ENCODE data around the gene LRRC46.

Gene LRRC46, protein sequence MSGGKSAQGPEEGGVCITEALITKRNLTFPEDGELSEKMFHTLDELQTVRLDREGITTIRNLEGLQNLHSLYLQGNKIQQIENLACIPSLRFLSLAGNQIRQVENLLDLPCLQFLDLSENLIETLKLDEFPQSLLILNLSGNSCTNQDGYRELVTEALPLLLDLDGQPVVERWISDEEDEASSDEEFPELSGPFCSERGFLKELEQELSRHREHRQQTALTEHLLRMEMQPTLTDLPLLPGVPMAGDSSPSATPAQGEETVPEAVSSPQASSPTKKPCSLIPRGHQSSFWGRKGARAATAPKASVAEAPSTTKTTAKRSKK

DNA sequence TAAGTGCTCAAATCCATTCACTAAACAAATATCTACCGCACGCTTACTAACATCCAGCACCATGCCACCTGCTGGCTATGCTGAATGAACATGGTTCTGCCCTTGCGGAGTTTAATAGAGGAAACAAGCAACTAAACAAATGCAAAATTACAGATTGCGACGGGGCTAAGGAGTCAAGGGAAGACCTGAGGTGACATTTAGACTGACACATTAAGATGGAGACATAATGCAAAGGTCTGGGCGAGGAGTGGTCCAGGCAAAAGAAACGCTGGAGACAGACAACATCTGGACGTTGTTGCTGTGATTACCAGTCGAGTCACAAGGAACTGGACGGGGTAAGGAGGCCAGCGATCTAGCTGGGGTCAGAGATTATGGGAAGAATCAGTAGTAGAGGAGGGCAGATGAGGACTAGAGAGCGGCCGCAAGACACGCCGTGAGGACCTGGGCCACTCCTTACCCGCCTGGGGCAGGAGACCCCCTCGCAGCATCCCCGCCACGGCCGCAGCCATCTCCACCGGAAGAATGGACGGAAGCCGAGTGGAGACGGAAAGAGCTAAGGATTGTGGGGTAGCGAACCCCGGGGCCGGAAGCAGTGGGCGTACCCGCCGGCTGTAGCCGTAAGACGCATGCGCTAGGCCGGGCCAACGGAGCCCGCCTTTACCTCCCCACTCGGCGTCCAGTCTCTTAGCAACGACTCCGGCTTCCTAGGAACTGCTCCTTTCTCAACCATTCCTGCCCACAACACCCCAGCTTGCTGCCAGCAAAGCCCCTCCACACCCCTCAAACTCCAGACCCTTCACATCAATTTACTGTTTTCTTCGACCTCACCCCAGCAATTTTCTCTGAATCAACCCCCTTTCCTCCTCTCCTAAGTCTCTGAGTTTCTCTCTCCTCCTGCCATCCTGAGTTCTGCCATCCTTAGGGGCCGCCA lies at the start of gene LRRC46, which contains the start of gene MRPL10:
Gene LRRC46 (plus strand): TSS at position 668 of the 931 bp plus-strand sequence. CDS start 320 bp downstream, outside the sequence.
Gene MRPL10 (minus strand): TSS at position 539 of the 931 bp plus-strand sequence. CDS start 30 bp downstream, at position 509.
- peak; percentile 74 to 89 for DNase-seq (ENCODE audit: low read depth in 2 of 2)

DNA sequence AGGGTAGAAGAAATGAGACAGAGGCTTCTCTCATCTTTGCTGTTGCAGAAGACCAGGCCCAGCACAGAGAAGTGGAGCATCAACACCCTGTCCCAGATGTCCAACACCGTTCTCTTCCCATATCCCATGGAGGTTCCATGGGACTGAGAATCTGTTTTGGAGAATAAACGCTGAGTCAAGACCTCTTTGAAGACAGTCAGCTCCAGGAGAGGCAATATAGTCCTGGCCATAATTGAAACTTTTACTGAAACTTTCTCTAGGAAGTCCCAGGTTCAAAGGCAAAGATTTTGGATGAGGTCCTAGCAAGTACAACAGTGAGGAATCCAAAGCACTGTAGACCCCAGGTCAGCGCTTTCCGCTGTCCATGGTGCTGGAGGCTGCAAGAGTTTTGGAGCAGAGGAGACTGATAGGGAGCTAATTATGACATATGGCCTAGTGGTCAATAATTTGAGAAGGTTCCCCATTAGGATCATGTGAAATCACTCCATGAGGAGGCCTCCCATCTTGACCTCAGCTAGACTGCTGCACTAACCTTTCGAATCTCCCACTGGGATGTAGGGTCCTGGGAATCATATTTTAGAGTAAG lies 45.8 kb upstream of the LRRC46 start:
- no peak for DNase-seq (ENCODE audit: low read depth in 2 of 2)

DNA sequence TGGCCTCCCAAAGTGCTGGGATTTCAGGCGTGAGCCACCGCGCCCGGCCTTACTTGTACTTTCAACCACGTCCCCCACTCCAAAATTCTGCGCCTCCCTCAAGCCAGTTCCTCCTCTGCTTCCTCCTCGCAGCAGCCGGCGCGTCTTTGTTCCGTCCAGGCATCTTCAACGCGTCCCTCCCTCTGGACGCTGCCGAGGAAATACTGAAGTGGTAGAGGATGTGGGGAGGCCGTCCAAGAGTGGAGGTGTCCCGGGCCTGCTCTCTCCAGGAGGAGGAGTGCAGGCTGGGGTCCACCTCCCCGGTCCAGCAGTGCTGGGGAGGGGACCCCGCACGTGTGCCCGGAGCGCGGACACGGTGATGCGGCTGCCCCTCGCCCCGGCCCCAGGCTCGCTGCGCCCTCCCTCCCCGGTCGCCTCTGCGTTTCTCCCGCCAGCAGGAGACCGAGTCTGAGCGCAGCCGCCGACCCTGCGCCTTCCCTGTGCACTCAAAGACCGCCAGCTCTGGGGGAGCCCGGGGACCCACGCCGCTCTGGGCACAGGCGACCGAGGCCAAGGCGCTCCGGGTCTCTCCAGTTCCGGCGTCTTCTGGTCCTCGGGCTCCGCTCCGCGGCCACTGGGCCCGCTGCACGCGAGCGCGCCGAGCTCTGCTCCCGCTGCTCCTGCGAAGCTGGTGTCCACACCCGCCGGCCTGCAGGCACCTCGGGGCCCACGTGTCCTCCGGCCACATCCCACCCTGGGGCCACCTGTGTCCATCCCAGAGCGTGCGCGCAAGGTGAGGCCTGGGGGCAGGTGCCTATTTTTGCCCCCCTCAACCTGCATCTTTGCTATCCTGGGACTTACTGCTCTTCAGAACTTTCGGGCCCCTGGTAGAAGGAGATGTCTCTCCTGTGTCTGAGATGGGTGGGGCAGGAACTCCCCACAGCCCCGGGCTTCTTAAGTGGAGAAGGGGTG lies 41.6 kb upstream of the LRRC46 start:
- DNase-seq (ENCODE audit: low read depth in 2 of 2), result peak in 1 of 2 donors; percentile 24

DNA sequence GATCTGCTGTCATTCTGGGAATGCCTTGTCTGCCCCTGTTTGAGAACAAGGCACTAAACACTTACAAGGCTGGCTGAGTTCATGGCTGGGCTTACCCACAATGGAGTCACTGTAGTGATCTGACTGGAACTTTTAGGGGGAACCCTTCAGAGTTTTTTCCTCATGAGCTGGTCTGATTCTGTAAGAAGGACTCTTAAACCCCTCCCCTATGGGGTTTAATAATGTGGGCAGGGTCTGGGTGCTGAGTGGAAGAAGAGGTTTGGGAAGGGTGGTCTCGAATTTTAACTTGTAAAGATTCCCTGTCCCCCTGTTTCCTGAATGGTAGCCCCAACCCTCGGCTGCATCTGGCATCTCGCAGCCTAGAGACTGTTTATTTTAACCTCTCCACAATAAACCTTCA lies 40.4 kb upstream of the LRRC46 start:
- no peak for DNase-seq (ENCODE audit: low read depth in 2 of 2)

DNA sequence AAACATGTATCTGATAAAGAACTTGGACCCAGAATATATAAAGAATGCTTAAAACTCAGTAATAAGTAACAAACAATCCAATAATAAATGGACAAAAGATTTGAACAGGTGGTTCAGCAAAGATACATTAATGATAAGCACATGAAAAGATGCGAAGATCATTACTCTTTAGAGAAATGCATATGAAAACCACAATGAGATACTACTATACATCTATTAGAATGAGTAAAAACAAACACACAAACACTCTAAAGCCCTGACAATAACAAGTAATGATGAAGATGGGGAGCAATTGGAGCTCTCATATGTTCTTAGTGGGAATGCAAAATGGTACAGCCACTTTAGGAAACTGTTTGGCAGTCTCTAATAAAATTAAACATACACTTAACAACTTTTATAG lies 39.0 kb upstream of the LRRC46 start:
- DNase-seq (ENCODE audit: low read depth in 2 of 2), result no peak

DNA sequence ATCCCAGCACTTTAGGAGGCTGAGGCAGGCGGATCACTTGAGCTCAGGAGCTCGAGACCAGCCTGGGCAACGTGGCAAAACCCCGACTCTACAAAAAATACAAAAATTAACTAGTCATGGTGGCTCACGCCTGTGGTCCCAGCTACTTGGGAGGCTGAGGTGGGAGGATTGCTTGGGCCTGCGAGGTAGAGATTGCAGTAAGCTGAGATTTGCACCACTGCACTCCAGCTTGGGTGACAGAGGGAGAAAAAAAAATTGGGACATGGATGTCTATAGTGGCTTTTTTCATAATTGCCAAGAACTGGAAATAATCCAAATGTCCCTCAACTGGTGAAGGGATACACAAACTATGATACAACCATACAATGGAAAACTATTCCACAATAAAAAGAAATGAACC lies 38.5 kb upstream of the LRRC46 start:
- DNase-seq (ENCODE audit: low read depth in 2 of 2), result no peak

DNA sequence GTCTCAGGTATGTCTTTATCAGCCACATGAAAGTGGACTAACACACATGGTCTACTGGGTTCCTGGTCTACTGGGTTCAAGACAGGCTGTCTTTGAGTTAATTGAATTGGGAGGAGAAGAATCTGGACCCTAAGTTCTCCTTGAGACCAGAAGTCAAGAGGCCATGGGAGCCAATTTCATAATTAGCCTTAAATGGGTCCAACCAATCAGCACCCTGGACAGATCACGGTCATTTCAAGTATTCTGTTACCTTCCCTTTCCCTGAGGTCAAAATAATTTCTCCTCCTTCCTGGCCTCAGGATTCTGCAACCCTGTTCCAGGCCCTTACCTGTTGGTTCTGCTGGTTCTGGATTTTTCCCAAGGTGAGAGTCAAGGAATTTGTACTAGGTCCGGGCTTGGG lies 33.7 kb upstream of the LRRC46 start:
- no peak for DNase-seq (ENCODE audit: low read depth in 2 of 2)

DNA sequence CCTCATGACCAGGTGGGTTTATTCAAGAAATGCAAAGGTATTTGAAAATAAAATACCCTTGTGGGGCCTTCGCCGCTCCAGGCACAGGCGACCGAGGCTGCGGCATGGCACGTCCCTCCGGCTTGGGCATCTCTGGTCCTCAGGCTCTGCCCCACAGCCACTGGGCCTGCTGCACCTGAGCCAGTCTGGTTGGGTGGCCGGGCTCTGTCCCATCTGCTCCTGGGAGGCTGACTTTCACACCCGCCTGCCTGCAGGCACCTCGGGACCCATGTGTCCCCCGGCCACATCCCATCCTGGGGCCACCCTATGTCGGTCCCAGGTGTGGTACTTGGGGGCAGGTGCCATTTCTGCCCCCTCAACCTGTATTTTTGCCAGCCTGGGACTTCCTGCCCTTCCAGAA lies 30.8 kb upstream of the LRRC46 start:
- no peak for DNase-seq (ENCODE audit: low read depth in 2 of 2)

DNA sequence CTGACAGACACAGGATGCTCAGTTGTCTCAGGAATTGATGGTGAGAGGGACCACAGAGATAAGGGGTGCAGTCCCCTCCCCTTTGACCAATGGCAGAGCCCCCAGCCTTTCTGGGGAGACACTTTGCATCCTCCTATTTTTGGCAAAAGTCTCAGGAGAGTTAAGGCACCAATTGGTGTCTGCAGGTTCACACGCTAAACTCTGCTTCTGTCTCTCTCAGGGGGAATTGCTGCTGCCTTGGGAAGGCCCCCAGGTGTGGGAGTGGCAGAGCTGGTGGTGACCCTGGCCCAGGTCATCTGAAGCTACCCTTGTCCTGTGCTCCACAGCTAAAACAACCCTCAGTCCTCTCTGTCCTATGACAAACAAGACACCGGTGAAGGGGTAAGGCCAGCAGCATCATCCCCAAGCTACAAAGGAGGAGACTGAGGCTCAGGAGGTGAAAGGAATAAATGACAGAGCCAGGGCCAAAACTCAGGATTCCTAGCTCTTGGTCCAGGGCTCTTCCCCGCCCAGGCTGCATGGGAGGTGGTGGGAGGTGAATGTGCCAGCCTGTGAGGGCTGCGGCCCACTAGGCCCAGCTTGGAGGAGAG lies 30.2 kb upstream of the LRRC46 start:
- DNase-seq (ENCODE audit: low read depth in 2 of 2), result no peak

DNA sequence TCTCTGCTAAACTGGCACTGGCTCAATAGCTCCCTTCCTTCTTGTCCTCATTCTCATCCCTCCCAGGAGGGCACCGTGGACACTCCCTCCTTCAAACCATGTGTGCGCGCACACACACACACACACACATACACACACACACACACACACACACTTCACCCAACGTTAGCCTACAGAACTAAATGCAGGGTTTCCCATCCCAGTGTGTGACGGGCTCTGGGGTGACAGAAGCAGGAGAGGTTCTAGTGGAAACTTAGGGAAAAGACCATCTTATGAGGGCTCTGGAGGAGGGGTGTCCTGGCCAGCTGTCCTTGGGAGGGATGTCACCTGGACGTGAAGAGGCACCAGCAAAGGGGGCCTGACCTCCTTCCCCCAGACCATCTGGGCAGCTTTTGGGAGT lies 29.6 kb upstream of the LRRC46 start:
- DNase-seq (ENCODE audit: low read depth in 2 of 2), result no peak

DNA sequence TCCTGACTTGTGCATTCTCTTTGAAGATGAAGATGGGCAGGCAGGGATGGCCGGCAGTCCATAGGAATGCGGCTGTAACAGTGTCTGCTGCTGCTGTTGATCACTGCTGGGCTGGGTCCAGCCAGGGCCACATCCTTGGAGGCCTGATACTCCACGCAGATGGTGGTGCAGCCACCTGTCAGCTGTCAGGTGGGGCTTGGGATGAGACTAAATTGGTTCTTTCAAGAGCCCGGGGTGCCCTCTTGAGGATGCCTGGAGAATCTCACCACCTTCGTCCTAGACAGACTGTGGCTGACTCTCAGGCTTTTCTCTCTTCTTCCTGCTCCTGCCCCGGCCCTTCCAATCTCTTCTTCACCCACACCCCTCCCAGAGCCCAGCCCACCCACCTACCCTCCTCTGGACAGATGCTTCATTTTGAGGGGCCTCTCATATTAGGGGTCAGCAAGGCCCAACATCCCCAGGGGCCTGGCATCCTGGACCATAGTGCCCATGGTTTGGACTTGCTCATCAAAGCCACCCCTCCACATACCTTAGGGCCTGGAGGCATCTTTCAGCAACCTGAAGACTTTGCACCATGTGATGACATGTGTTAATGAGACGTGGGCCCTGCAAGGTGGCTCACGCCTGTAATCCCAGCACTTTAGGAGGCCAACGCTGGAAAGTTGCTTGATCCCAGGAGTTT lies 29.0 kb upstream of the LRRC46 start:
- peak; percentile 19 to 44 for DNase-seq (ENCODE audit: low read depth in 2 of 2)

DNA sequence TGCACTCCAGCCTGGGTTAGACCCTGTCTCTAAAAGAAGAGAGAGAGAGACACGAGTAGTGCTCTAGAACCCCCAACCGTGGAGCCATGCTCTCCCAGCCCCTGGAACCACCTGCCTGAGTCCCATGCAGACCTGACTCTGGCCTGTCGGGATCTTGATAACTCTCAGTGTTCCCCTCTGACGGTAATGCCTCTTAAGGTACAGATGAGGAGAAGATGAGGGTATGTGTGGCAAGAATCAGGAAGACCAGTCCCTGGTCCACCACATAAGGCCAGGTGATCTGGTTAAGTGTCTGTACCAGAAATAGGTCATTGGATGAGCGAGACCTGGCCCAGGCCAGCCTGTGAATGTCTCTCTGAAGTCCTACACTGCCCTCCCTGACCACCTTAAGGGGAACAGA lies 28.3 kb upstream of the LRRC46 start:
- DNase-seq (ENCODE audit: low read depth in 2 of 2), result no peak

DNA sequence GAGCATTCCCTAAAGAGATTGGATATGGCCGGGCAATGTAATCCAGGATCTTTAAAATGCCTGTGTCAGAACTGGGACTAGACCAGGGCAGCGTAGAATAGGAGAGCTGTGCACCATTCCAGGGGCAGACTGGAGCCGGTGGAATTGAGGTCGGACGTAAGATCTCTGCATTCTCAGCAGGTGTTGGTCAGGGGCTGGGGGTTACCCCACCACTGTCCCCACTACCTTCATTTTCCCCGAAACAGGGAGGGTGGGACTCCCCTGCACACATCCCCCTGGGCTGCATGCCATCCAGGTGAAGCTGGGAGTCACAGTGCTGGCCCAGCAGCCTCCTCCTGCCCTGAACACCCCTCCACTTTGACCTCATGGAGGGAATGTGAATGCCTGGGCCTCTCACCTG lies 27.7 kb upstream of the LRRC46 start:
- no peak for DNase-seq (ENCODE audit: low read depth in 2 of 2)

DNA sequence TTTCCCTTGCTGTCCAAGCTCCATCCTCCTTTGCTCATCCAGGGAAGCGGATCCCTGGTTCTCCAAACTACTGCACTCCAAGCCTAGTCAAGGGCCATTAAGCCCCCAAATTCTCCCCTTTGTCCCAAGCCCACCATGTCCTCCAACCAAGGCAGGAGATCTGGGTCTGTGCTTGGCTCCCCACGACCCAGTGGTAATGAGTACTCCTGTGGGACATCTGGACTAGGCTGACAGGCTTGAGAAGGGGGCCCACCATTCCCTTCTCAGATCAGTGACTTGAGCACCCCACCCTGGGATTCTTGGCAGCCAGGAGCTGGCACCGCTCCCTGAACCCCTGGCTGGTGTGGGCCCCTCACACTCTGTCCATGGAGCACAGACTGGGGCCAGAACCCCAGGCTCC lies 27.0 kb upstream of the LRRC46 start:
- DNase-seq (ENCODE audit: low read depth in 2 of 2), result no peak

DNA sequence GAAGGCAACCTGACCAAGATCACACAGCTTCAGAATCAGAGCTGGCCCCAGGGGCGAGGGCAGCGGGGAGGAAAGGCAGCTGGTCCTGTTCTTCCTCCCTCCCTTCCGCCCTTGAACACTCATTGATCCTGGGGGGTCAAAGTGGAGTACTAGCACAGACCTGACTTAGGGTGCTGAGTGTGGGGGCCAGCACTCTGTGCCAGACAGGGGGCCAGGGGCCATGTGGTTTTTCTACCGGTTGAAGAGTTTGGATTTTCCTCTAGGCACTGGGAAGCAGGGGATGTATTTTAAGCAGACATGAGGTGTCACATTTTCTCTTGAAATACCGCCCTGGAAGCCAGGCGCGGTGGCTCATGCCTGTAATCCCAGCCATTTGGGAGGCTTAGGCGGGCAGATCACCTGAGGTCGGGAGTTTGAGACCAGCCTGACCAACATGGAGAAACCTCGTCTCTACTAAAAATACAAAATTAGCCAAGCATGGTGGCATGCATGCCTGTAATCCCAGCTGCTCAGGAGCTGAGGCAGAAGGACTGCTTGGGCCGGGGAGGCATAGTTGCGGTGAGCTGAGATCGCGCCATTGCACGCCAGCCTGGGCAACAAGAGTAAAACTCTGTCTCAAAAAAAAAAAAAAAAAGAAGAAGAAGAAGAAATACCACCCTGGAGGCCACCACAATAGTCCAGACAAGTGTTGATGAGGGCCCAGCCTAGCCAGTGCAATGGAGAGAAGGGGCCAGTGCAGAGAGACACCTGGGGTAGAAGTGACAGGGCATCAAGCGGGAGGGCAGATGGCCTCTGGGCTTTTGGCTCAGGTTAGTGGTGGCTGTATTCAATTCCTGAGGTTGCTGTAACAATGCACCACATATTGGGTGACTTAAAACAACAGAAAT lies 25.2 kb upstream of the LRRC46 start:
- DNase-seq (ENCODE audit: low read depth in 2 of 2), result no peak

DNA sequence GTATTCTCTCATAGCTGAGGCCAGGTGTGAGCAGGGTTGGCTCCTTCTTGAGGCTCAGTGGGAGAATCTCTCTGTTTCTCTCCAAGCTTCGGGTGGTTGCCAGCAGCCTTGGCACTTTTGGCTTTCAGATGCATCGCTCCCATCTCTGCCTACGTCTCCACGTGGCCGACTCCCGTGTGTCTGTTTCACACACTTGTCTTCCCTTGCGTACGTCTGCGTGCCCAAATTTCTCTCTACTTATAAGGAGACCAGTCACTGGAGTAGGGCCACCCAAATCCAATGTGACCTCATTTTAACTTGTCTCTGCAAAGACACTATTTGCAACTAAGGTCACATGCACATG lies 24.6 kb upstream of the LRRC46 start:
- DNase-seq (ENCODE audit: low read depth in 2 of 2), result no peak

DNA sequence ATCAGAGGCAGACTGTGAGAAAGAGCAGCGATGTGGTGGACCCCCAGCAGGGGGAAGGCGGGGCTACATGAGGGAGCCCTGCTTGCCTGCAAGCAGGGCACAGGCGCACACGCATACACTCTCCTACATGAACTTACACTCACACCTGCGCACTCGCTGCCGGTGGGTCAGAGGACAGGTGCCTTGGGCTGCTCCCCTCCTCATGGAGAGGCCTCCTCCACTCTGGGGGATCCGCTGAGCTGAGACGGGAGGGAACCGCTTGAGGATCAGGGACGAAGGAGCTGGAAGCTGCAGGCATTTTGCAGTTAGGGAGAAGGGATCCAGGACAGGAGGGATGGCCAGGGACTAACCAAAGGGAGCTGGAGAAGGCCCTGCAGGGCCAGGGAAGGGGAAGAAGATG lies 24.0 kb upstream of the LRRC46 start:
- DNase-seq (ENCODE audit: low read depth in 2 of 2), result no peak

DNA sequence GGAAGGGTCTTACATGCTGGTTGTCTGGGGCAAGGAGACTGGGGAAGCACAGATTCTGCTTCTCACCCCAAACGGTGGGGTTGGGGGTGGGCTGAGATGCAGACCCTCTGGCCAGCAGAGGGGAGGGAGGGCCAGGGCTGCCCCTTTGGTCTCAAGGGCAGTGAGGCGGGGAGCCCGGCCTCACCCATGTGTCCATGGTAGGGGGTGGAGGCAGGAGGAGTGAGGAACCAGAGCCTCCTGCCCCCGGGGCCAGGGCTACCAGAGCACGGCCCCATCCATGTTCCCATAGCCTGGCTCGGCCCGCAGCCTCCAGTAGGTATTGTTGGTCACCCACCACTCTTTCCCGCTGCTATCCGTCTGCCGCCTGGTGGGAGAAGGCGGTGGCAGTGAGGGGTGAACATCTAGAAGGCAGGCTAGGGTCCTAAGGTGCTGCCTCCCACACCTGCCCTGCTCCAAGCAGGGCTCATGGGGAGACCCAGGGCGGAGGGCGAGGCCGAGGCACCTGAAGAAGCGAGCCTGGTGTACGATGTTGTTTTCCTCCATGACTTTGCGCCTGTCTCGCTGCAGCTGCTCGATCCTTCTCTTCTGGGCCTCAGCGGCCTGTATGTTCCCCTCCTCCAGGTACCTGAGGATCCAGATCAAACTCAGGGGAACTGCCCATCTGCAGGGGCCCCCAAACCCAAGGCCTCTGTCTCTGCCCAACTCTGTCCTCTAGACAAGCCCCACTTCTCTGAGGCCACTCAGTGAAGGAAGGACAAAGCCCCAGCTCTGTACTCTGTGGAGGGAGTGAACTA lies 23.2 kb upstream of the LRRC46 start:
- no peak for DNase-seq (ENCODE audit: low read depth in 2 of 2)

All from stimulated activated CD4-positive, alpha-beta T cell treated with anti-CD3 and anti-CD28 coated beads, Interleukin-1b, Interleukin-23, amount 100 ng/mL, for 1 hour (primary cell).